ENCODE results near the gene CDH22.

DNA sequence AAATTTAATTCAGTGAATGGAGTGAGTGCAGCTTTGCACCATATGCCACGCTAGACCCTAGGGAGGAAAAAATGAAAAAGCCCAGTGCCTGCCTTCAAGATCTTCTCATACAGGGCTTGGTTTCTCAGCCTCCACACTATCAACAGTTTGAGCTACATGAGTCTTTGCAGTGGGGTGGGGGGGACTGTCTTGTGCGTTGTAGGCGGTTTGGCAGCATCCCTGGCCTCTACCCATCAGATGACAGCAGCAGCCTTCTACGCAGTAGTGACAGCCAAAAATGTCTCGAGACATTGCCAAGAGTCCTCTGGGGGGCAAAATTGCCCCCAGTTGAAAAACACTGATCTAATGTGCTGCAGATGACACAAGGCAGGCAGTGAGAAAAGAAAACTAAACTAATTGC lies 6.2 kb downstream of the CDH22 start:
- TF ChIP-seq CTCF (conservative IDR thresholded peaks at IDR 0.05) (no peak), ZFX (IDR thresholded peaks at IDR 0.05) (no peak)

Data from C4-2B (cell line).